ENCODE data around the gene CLDN11. TPM values are rescaled to one million over a fixed set of nuclear protein-coding genes. Genes with fewer than 3 reads are reported as not detected.

Gene CLDN11
- total RNA-seq, 2 donors from 2014 or later, result 11.8 to 668 TPM

GRCh38 chr3:170440344-170440743 lies 21.7 kb downstream of the CLDN11 start:
- no peak for TF ChIP-seq CTCF (IDR thresholded peaks at IDR 0.05)
- TF ChIP-seq POLR2AphosphoS5 (IDR thresholded peaks at IDR 0.05), result no peak
- no peak for TF ChIP-seq POLR2A (IDR thresholded peaks at IDR 0.05)
- no peaks in the 10 kb centered on the region for H3K4me1 ChIP-seq (replicated peaks)
- H3K36me3 ChIP-seq, result no peaks in the 10 kb centered on the region
- no peaks in the 10 kb centered on the region for H3K27me3 ChIP-seq (replicated peaks; ENCODE audit: insufficient read depth)
- no peak for DNase-seq (ENCODE audit: low spot score)
- H3K9me3 ChIP-seq, result no peaks in the 10 kb centered on the region
- no peak overlapping the region for H3K27ac ChIP-seq
- no peak overlapping the region for H3K4me3 ChIP-seq
- intact Hi-C loops (cut with DNase I), result no loop called here
- 98% methylated on average over 2 of the region's 2 CpGs for WGBS

- no peak for TF ChIP-seq POLR2A (IDR thresholded peaks at IDR 0.05)
- TF ChIP-seq CTCF (IDR thresholded peaks at IDR 0.05), result no peak
- no peak for TF ChIP-seq POLR2AphosphoS5 (IDR thresholded peaks at IDR 0.05)
- Histone ChIP-seq H3K36me3 (no peaks in the 10 kb centered on the region), H3K9me3 (no peaks in the 10 kb centered on the region), H3K4me1 (replicated peaks) (no peaks in the 10 kb centered on the region), H3K4me3 (no peak overlapping the region), H3K27me3 (replicated peaks; ENCODE audit: insufficient read depth) (no peaks in the 10 kb centered on the region), H3K27ac (no peak overlapping the region)
- WGBS, result 96% methylated on average over 4 of the region's 4 CpGs
- DNase-seq (ENCODE audit: low spot score), result no peak
- intact Hi-C loops (cut with DNase I), result no loop called here
Measured at GRCh38 chr3:170441412-170441811, 22.7 kb downstream of the CLDN11 start.

GRCh38 chr3:170442947-170443346 lies 24.3 kb downstream of the CLDN11 start:
- H3K27ac ChIP-seq, result no peak overlapping the region
- H3K27me3 ChIP-seq (replicated peaks; ENCODE audit: insufficient read depth), result no peaks in the 10 kb centered on the region
- TF ChIP-seq POLR2AphosphoS5 (IDR thresholded peaks at IDR 0.05) (no peak), CTCF (IDR thresholded peaks at IDR 0.05) (no peak), POLR2A (IDR thresholded peaks at IDR 0.05) (no peak)
- no peak for DNase-seq (ENCODE audit: low spot score)
- intact Hi-C loops (cut with DNase I), result no loop called here
- H3K4me3 ChIP-seq, result no peak overlapping the region
- no peaks in the 10 kb centered on the region for H3K9me3 ChIP-seq
- no peaks in the 10 kb centered on the region for H3K36me3 ChIP-seq
- no peaks in the 10 kb centered on the region for H3K4me1 ChIP-seq (replicated peaks)

- no peak for TF ChIP-seq POLR2AphosphoS5 (IDR thresholded peaks at IDR 0.05)
- TF ChIP-seq POLR2A (IDR thresholded peaks at IDR 0.05), result no peak
- TF ChIP-seq CTCF (IDR thresholded peaks at IDR 0.05), result no peak
- H3K27me3 ChIP-seq (replicated peaks; ENCODE audit: insufficient read depth), result no peaks in the 10 kb centered on the region
- intact Hi-C loops (cut with DNase I), result no loop called here
- H3K9me3 ChIP-seq, result no peaks in the 10 kb centered on the region
- no peak for DNase-seq (ENCODE audit: low spot score)
- H3K4me3 ChIP-seq, result no peak overlapping the region
- no peaks in the 10 kb centered on the region for H3K4me1 ChIP-seq (replicated peaks)
- H3K27ac ChIP-seq, result no peak overlapping the region
- H3K36me3 ChIP-seq, result no peaks in the 10 kb centered on the region
Measured at GRCh38 chr3:170443457-170443856, 24.8 kb downstream of the CLDN11 start.

GRCh38 chr3:170448584-170448983 lies 29.9 kb downstream of the CLDN11 start:
- Histone ChIP-seq H3K27ac (peak overlapping the region in 1 of 2 donors; percentile 37), H3K4me1 (replicated peaks) (no peaks in the 10 kb centered on the region), H3K36me3 (no peaks in the 10 kb centered on the region), H3K9me3 (no peaks in the 10 kb centered on the region), H3K27me3 (replicated peaks; ENCODE audit: insufficient read depth) (no peaks in the 10 kb centered on the region), H3K4me3 (no peak overlapping the region)
- 69% methylated on average over 3 of the region's 3 CpGs for WGBS
- TF ChIP-seq CTCF (IDR thresholded peaks at IDR 0.05) (no peak), POLR2AphosphoS5 (IDR thresholded peaks at IDR 0.05) (no peak), POLR2A (IDR thresholded peaks at IDR 0.05) (no peak)
- intact Hi-C loops (cut with DNase I), result no loop called here
- DNase-seq (ENCODE audit: low spot score), result no peak

All from prostate gland (tissue), 2 donors.